ENCODE results near the gene ALG12.

Gene ALG12

DNA sequence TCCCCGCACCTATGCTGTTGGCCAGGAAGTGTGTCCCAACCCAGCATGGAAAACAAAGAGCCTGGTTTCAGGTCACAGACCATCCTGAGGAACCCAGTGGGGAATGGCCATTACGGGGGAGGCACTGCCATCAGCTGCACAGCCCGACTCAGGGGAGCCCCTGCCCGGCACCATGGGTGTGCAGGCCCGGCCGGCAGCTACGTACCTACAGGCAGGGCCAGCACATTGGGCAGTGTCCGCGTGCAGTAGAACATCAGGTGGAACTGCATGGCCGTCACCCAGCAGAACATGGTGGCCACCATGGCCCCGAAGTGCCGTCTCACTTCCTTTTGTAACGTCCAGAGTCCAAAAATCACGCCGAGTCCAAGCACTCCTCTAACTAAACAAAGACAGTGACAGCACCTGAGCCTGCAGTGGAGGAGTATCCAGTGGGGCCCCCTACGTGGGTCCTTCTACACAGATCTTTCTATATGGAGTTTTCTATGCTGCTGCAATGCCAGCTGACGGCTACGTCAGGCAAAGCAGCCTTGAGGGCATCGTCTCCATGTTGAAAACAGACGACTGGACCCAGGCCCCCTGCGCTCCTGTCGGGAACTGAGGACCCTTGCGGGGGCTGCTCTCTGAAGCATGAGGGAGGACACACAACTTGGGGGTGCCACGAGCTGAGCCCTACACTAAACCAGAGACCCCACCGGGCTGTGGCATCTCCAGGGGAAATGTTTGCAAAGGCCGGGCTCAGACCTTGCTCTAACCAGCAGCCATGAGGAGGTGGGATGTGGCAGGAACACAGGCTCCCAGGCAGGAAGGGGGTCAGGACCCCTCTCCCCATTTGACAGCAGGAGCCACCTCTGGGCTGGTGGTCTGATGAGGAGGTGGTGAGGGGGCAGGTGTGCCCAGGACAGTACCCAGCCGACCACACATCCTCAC lies 7.7 kb downstream of the ALG12 start:
- no peak for DNase-seq

DNA sequence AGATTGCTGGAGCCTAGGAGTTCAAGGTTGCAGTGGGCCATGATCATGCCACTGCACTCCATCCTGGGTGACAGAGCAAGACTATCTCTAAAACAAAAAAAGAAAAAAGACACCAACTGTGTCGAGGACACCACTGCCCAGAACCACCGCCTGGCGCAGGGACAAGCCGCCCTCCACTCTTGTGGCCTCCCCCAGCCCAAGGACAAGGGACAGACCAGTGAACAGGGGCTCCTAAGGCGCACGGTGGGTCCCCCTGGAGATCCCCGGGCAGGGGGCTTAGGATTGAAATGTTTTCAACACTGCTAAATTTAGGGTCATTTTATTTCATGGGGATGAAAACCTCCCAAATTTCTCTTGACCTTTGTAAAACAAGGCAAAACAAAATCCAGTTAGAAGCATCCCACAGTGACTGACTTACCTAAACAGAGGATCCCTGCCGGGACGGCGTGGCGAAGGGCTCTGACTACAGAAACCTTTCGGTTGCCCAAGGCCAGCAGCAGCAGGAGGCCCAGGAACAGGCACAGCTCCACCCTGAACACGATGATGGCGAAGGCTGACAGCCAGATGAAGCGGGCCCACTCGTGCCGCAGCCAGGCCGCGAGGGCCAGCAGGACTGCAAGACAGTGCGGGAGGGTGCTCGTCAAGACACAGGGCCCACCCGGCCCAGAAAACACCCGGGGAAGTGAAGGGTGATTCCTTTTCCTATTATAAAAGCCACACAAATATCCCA lies 8.6 kb downstream of the ALG12 start:
- DNase-seq, result no peak

DNA sequence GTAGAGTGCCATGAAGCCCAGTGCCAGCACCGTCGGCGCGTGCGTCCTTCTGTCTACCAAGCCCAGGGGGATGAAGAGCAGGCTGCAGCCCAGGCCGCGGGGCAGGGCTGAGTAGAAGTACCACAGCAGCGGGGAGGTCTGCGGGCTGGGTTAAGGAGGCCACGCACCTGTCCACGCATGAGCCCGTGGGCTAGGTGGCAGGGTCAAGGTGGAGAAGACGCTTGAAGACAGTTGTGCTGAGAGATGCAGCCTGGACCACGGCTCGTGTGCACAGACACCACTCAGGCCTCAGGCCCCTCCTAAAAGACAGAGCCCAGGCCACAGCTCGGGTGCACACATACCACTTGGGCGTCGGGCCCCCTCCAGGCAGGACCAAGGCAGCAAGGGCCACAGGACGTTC lies 10.4 kb downstream of the ALG12 start:
- DNase-seq, result no peak

DNA sequence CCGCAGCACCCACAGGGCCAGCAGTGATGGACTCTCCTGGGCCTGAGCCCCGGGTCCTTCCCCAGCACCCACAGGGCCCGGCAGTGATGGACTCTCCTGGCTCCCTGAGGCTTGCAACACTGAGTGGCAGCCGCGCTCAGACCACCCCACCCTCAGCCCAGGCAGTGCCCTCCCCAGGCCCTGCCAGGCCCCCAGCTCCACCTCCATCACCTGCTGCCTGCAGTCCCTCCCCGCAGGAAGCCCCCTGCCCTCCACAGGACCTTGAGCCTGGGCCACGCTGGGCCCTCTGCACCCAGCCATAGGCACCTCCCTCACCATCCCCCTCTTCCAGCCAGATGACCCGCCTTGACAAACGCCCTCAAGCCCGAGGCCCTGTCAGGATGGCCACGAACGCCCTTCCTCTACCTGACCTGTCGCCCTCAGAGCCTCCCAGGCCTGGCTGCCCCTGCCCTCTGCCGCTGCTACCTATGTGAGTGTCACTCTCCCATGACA lies 11.4 kb downstream of the ALG12 start:
- no peak for DNase-seq

DNA sequence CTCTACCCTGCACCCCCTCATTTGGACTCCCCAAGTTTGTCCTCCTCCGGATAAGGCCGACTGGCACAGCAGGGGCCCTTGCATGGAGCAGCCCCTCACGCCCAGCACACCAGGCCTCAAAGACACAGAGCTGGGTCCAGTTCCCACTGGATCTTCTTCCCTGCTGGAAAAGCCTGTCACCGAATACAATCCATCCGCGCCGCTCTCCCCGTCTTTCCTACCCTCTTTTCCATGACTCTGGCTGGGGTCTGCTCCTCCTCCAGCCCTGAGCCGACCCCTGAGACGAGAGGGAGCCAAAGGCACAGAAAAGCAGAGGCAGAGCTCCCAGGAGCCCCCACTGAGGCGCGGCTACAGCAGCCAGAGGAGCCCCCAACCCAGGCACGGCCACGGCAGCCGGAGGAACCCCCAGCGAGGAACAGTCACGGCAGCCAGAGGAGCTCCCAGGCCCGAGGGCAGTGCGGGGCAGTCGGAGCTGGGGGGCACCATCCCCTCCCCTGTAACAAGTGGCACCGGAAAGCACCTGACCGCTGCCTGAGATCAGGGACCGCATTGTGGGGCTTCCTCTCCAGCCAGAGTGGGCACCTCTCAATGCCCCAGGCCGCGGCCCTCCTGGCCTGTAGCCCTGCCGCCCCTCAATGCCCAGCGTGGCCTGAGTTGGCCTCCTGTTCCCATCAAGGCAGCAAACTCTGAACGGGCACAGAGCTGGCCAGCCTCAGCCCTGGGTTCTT lies 12.0 kb downstream of the ALG12 start:
- DNase-seq, result no peak

DNA sequence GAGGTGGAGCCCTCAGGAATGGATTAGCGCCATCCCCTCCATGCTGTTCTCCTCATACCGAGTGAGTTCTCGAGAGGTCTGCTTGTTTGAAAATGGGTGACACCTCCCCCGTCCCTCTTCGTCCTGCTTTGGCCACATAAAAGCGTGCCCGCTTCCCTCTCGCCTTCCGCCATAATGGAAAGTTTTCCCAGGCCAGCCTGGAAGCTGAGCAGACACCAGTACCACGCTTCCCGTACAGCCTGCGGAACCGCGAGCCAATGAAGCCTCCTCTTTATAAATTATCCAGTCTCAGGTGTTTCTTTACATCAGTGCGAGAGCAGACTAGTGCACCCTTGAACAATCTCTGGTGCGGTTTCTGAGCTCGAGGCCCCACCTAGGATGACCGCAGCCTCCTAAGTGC lies 12.8 kb downstream of the ALG12 start:
- DNase-seq, result no peak

DNA sequence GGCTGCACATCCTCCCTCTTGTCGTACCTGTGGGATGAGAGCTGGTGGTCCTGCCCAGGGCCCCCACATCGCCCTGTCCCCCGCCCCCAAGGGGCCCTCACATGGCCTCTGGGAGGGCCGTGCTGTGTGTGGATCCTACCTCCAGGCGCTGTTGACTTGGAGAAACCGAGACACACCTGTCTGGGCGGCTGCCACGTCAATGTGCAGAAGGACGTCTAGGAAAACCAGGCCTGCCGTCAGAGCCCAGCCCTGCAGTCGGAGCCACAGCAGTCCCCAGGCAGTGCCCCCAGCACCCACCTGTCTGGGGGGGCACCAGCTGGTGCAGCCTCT lies 14.2 kb downstream of the ALG12 start:
- no peak for DNase-seq

DNA sequence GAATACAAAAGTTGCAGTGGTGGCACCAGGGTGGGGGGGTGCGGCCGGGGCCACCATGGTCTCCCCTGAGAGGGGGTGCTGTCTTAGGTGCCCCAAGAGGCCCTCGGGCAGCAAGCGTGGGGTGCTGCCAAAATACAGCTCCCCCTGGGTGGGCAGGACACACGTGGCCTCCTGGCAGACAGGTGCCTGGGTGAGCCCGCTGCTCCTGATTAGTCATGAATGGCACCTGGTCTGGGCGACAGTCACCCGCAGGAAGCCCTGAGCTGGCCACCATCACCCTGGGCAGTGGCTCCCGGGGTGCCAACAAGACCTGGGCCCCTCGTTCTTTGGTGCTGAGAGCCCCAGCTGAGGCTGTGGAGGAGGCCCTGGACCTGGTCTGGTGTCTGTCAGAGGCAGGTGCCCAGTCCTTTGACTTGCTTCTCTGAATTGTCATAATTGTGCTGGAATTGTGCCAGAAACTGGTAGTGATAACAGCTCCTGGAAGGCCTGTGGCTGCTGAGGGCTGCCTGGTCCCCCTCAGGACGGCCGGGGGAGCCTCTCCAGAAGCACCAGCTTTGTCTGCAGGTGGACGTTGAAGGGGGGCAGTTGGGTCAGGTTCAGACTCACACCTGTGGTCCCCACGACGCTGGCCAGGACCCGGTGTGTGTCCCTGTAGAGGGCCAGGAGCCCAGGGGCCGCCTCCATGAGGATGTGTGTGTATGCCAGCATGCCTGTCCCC lies 14.8 kb downstream of the ALG12 start:
- no peak for DNase-seq

DNA sequence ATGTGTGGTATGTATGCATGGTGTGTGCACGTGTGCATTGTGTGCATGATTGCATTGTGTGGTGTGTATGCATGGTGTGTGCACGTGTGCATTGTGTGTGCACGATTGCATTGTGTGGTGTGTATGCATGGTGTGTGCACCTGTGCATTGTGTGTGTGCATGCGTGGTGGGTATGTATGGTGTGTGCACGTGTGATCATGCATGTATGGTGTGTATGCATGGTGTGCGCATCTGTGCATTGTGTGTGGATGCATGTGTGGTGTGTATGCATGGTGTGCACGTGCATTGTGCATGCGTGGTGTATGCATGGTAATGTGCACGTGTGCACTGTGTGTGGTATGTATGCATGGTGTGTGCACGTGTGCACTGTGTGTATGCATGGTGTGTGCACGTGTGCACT lies 16.8 kb downstream of the ALG12 start:
- no peak for DNase-seq

DNA sequence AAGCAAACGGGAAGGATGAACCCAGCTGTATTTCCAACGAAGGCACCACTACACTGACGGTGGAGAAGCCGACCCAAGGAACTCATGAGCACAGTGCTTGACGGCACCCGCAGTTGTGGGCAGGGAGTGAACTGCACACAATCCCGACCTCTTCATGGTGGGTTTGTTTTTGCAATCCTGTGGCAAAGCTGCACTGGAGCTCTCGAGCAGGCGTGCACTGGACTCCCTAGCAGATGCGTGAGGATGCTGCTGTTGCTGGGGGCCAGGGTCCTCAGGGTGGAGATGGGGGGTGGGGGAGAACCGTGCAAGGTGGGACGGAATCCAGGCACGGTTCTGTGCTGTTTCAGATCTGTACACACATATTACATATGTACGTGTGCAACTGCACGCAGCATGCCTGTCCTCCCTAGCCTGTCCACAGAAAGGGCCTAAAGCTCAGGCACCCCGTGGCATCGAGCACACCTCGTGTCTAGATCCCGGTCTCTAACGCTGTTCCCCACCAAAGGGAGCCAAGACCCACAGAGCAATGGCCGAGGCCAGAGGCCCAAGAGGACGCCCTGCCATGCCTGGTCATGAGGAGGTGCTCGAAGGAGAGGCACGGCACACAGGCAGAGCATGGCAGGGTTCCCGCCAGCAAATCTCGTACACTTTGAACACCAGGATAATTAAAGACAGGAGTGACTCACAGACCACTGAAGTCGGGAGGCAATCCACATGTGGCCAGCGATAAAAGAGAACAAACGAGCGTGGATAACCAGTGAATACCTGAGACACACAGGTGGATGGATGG lies 17.6 kb downstream of the ALG12 start:
- no peak for DNase-seq

DNA sequence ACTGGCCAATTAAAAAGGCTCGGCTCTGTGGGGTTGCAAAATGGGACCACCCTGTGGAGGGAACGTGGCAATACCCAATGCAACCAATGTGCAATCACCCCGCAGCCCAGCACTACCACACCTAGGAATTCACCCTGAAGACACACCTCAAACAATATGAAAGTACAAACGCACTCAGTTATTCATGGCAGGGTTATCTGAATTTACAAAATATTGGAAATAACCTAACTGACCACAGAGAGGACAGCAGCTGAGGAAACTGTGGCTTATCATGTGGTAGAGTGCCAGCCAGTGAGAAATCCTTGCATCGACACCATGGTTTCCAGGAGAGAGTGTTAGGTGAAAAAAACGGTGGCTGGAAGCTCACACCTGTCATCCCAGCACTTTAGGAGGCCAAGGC lies 18.7 kb downstream of the ALG12 start:
- DNase-seq, result no peak

DNA sequence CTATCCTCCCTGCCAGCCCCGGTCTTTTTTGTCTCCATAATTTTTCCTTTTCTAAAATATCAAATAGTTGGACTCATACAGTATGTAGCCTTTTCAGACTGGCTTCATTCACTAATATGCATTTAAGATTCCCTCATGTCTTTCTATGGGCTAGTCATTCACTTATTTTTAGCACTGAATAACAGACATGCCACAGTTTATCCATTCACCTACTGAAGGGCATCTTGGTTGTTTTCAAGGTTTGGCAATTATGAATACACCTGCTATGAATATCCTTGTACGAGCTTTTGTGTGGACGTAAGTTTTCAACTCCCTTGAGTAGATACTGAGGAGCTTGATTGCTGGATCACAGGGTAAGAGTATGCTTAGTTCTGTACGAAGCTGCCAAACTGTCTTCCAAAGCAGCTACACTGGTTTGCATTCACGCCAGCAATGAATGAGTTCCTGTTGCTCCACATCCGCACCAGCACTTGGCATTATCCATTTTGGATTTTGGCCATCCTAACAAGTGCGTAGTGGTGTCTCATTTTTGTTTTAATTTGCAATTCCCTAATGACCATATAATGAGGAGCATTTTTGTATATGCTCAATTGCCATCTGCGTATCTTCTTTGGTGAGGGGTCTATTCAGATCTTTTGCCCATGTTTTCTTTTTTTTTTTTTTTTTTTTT lies 21.1 kb downstream of the ALG12 start:
- DNase-seq, result no peak

DNA sequence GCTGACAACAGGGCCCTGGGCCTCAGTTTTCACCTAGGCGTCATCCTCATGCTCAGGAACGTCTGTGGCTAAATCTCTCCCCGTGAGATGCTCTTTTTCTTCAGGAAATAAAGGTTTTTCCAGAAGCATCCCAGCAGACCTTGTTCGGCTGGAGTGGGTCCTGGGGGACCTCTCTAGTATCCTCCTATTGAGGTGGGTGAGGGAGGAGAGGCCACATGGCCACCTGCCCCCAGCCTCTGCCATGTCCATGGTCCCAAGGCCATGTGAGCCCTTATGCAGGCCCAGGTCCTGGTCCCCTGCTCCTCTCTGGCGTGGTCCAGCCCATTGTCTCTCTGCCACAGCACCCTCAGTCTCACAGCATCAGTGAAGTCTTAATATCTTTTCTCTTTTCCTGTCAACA lies 22.0 kb downstream of the ALG12 start:
- no peak for DNase-seq

DNA sequence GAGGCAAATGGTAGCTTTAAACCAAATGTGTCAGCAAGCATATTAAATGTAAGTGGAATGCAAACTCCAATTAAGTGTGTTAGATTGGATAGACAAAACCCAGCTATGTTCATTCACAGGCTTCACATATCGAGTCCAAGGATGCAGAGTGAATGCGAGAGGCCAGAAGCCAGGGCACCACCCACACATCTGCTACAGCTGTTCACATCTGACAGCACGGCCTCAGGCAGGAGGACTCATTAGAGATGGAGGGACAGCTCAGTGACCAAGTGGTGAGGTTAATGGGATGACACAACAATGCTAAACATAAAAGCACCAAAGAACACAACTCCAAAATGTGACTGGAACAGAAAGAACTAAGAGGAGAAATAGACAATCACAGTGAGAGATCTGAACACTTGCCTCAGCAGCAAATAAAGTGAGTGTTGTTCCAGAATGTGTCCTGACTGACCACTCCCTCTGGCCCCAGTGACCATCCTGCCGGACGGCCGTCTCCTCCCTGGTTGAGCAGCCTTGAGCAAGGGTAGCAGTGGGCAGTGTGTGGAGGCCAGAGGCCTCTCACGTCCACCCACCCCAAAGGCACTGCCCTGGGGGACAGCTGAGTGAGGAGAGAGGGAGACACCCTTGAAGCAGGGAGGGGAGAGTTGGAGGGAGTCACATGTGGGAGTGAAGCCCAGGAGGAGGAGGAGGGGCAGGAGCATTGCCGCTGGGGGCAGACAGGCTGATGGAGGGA lies 23.8 kb downstream of the ALG12 start:
- no peak for DNase-seq

DNA sequence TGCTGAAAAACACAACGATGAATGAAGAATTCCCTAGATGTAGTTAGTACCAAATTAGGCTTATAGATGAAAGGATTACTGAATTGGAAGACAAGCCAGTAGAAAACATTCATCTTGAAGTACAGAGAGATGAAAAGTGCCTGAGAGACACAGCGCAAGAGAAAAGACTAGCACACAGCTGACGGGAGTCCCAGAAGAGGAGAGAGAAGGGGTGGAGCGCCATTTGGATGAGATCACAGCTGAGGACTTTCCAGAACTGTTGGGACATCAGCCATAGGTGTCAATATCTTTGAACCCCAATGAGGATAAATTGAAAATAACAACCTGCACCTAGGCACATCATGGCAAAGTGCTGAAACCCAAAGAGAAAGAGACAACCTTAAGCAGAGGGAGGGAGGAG lies 25.2 kb downstream of the ALG12 start:
- DNase-seq, result no peak

DNA sequence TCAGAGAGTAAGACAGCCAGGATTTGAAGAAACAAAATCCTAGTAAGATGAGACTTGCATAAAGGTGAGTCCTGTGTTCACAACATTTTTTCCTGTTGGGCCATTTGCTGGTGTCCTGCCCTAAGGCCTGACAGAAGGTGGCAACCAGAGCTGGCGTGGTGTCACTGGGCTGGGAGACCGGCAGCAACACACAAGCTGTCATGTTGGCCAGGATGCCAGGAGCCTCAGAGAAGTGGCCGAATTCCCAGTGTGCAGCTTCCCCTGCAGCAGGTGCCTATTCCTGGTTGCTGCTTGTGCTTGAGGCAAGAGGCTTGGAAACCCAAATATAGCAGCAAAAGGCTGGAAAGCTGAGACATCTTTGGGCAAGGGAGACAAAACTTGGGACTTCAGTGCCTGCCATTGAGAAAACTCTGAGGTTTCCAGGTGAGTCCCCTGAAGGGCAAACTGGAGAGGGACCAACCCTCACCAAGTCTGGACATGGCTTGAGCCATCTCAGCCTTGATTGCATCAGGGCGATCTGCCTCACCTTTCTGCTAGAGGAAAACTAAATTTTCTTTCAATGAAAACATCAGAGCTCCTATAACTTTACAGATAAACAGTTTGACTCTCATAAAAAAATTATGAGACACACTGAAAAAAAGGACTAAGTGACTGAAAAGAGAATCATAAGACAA lies 25.9 kb downstream of the ALG12 start:
- no peak for DNase-seq

DNA sequence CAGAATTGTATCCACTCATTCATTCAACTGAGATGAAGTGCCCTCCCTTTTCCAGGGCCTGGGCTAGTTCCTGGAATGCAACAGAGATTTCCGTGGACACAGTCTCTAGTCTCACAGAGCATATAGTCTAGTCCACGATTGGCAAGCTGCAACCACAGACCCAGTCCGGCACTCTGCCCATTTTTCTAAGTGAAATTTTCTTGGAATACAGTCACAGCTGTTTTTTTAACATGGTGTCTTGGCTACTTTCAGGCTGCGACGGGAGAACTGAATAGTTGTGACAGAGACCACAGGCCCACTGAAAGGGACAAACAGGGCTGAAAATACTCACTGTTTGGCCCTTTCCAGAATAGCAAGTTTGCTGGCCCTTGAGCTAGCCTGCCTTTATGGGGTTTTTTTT lies 29.2 kb downstream of the ALG12 start:
- DNase-seq, result no peak

DNA sequence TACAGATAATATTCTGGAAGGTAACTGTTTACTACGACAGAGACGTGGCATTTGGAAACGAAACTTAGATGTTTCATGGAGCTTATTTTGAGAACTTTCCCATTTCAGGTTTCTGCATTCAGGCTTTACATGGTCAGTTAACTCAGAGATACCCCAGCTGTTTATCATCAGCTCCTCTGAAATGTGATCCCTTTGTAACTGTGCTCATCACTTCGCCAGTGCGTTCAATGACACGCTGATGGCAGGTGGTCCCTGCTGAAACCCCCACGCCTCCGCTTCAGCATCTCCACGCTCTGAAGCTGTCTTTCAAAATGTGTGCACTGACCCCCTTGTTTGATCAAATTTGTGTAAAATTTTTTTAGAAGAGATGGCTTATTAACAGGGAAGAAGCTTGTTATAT lies 30.5 kb downstream of the ALG12 start:
- no peak for DNase-seq

DNA sequence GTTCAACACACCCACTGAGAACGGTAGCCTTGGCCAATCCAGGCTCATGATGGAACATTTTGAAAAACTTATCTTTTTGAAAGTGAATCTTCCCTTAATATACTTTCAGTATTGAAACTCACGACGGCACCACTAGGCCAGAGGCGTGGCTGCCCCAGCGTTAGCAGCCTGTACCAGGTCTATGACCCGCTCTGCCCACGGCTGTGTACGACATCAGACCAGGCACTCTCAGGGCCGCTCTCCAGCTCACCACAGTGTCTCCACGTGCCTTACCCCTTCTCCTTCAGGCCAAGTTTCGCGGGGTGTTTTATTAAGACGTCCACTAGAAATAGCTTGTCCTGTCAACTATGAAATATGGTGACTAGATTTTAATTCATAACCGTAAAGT lies 31.2 kb downstream of the ALG12 start:
- no peak for DNase-seq

DNA sequence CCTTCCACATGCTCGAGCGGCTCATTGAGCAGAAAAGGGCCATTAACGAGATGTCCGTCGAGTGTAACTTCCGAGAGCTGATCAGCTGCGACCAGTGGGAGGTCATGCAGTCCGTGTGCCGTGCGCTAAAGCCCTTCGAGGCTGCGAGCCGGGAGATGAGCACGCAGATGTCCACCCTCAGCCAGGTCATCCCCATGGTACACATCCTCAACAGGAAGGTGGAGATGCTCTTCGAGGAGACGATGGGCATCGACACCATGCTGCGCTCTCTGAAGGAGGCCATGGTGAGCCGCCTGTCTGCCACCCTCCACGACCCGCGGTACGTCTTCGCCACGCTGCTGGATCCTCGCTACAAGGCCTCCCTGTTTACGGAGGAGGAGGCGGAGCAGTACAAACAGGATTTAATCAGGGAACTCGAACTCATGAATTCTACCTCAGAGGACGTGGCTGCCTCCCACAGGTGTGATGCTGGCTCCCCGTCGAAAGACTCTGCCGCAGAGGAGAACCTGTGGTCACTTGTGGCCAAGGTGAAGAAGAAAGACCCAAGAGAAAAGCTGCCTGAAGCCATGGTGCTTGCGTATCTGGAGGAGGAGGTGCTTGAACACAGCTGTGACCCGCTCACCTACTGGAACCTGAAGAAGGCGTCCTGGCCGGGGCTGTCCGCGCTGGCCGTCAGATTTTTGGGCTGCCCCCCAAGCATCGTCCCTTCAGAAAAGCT lies 31.7 kb downstream of the ALG12 start:
- DNase-seq, result no peak

Measured in CD4-positive, alpha-beta T cell treated with Interleukin-17A for 1 hour (primary cell).